Right hindlimb (tissue), 1 donor: ENCODE data around the gene NELL2.

Source experiments
- DNase-seq: peaks from one replicate; pipeline ENCODE4 v3.0.0-alpha.2; 2018

Gene NELL2

GRCh38 chr12:44592626-44593025 is 283.5 kb downstream of the NELL2 start:
- DNase-seq, result no peak

GRCh38 chr12:44589697-44590096 is 286.4 kb downstream of the NELL2 start:
- DNase-seq, result no peak

- DNase-seq, result no peak
Measured at GRCh38 chr12:44588651-44589050, 287.5 kb downstream of the NELL2 start.

GRCh38 chr12:44584625-44585024 is 291.5 kb downstream of the NELL2 start:
- no peak for DNase-seq

GRCh38 chr12:44582521-44582920 is 293.6 kb downstream of the NELL2 start:
- DNase-seq, result no peak

- DNase-seq, result no peak
Measured at GRCh38 chr12:44581642-44582242, 294.4 kb downstream of the NELL2 start.

- no peak for DNase-seq
Measured at GRCh38 chr12:44574586-44574985, 301.5 kb downstream of the NELL2 start.

GRCh38 chr12:44573723-44574122 is 302.4 kb downstream of the NELL2 start:
- DNase-seq, result no peak

- DNase-seq, result no peak
Measured at GRCh38 chr12:44571006-44571550, 305.0 kb downstream of the NELL2 start.

- no peak for DNase-seq
Measured at GRCh38 chr12:44570036-44570583, 306.0 kb downstream of the NELL2 start.

- DNase-seq, result no peak
Measured at GRCh38 chr12:44565163-44565562, 311.0 kb downstream of the NELL2 start.

- no peak for DNase-seq
Measured at GRCh38 chr12:44563486-44563885, 312.6 kb downstream of the NELL2 start.

- no peak for DNase-seq
Measured at GRCh38 chr12:44558340-44559100, 317.6 kb downstream of the NELL2 start.

GRCh38 chr12:44555454-44555853 is 320.7 kb downstream of the NELL2 start:
- no peak for DNase-seq

GRCh38 chr12:44551631-44552030 is 324.5 kb downstream of the NELL2 start:
- no peak for DNase-seq

GRCh38 chr12:44550377-44550776 is 325.7 kb downstream of the NELL2 start:
- DNase-seq, result no peak

GRCh38 chr12:44546060-44546459 is 330.1 kb downstream of the NELL2 start:
- DNase-seq, result no peak

- DNase-seq, result no peak
Measured at GRCh38 chr12:44544018-44544417, 332.1 kb downstream of the NELL2 start.

- DNase-seq, result no peak
Measured at GRCh38 chr12:44542716-44543115, 333.4 kb downstream of the NELL2 start.

- DNase-seq, result no peak
Measured at GRCh38 chr12:44537354-44537753, 338.8 kb downstream of the NELL2 start.

- no peak for DNase-seq
Measured at GRCh38 chr12:44532940-44533339, 343.2 kb downstream of the NELL2 start.

GRCh38 chr12:44531320-44531971 is 344.7 kb downstream of the NELL2 start:
- DNase-seq, result no peak

- DNase-seq, result no peak
Measured at GRCh38 chr12:44526655-44527182, 349.4 kb downstream of the NELL2 start.
